GM06990 (cell line): ENCODE data around the gene SULT2B1.

ENCODE experiments used
- DNase-seq: peaks from one replicate; pipeline ENCODE4 v3.0.0-alpha.2; 2011; ENCODE audit not compliant: insufficient read length; ENCODE audit errors: extremely low read depth
- H3K27me3 ChIP-seq: replicated peaks from 2 replicates; pipeline ENCODE4 v1.6.0; 2011; ENCODE audit warnings: low read length; ENCODE audit not compliant: control insufficient read depth, insufficient read depth
- H3K36me3 ChIP-seq: 2 replicates; pipeline ENCODE4 v1.5.1; 2011; ENCODE audit warnings: low read length; ENCODE audit not compliant: control insufficient read depth, insufficient read depth
- H3K4me3 ChIP-seq: replicated peaks from 2 replicates; pipeline ENCODE4 v1.5.1; 2011; ENCODE audit warnings: low read depth, mild to moderate bottlenecking, control low read depth, low read length
- CTCF ChIP-seq: IDR thresholded peaks from 2 replicates; pipeline ENCODE4 v1.5.1; 2011; ENCODE audit warnings: low read length, control low read depth, mild to moderate bottlenecking, inconsistent platforms; ENCODE audit not compliant: insufficient read depth, poor library complexity, severe bottlenecking

Gene SULT2B1

DNA sequence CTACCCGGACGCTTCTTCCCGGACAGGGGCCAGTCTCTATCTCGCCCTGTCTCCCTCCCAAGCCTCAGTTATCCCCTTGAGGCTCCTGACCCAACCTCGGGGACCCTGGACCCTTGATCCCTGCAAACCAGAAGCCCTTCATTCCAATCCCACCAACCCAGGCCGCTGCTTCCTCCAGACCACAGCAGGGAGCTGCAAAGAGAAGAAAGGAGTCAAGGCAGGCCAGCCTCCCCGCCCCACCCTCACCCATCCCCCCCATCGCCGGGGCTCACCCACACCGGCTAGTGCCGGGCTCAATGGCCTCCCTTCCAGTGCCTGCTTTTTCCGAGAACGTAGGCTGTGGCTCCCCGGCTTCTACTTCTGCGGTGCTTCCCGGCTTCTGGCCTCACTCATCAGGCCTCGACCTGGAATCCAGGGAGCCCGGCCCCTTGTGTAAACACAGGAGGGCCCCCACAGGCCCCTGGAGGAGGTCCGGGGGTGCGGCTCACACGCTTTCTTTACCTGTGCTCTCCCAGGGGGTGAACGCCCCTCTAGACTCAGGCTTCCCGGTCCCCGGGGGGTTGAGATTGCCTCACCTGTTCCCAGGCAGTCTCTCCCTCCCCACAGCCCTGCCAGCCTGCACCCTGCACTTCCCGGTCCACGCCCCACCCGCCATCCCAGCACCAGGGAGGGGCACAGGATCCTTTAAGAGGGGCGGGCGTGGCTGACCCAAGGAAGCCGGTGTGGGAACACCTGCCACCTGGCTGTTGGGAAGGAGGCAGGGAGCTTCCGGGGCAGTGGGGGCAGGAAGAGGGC, 62.7 kb downstream of the SULT2B1 start, which contains the start of gene FAM83E:
TSS of gene FAM83E (minus strand) at position 641 of the 795 bp plus-strand sequence. CDS start 1,704 bp downstream, outside the sequence.
- Histone ChIP-seq H3K27me3 (no peaks in the 10 kb centered on the region), H3K4me3 (no peak within 1 kb of the TSS), H3K36me3 (peaks cover 35% of the 10 kb centered on the region)
- no peak for TF ChIP-seq CTCF
- DNase-seq: no peak

- TF ChIP-seq CTCF: no peak
- no peak for DNase-seq
These were observed 63.5 kb downstream of the SULT2B1 start for GRCh38 chr19:48615231-48616040.

GRCh38 chr19:48616041-48616436, 64.1 kb downstream of the SULT2B1 start:
- no peak for DNase-seq
- H3K36me3 ChIP-seq: peaks cover 35% of the 10 kb centered on the region
- no peak for TF ChIP-seq CTCF
- no peaks in the 10 kb centered on the region for H3K27me3 ChIP-seq
- no peak overlapping the region for H3K4me3 ChIP-seq

More at GRCh38 chr19:48615231-48616040, 63.5 kb downstream of the SULT2B1 start:
- no peak overlapping the region for H3K4me3 ChIP-seq
- H3K36me3 ChIP-seq: peaks cover 35% of the 10 kb centered on the region
- no peaks in the 10 kb centered on the region for H3K27me3 ChIP-seq

GRCh38 chr19:48616491-48617056, 64.6 kb downstream of the SULT2B1 start:
- DNase-seq: no peak
- peaks cover 35% of the 10 kb centered on the region for H3K36me3 ChIP-seq
- H3K27me3 ChIP-seq: no peaks in the 10 kb centered on the region
- peak overlapping the region; percentile 77 for H3K4me3 ChIP-seq
- TF ChIP-seq CTCF: no peak

DNA sequence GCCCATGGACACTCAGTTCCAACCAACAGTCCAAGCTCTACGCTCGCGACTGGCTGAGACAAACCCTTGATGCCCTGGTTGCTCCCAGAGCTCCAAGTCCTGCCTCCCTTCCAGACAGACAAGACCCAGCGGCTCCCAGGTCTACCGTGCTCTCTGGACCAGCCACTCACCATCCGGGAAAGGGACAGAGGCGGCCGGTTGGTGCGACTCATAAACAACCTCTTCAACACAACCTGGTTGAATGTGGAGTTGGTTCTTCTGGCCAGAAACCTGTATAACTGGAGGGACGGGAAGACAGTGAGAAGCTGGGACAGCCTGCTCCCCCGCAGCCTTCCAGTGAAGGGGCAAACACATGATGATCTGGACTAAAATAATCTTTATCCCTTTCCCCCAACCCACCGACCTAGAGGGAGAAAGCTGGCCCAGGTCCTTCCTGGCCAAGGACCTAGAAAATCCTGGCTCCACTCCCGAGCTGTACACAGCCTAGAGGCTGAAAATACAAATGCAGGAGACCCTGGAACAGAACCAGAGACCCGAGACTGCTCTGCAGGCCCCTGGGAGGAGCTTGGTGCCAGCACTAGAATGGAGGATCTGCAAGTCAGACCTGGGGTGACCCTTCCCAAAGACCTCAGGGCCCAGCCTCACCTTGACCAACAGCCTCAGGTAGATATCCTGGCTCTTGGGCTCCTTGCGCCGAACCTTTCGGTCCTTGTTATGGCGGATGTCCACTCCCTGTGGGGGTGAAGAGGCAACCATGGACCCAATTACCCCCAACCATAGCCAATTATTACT, 65.4 kb downstream of the SULT2B1 start:
- no peak for DNase-seq
- H3K4me3 ChIP-seq: peak overlapping the region; percentile 77
- peaks cover 35% of the 10 kb centered on the region for H3K36me3 ChIP-seq
- no peaks in the 10 kb centered on the region for H3K27me3 ChIP-seq
- TF ChIP-seq CTCF: no peak
